ENCODE measurements around the gene BANF2.

Gene BANF2

GRCh38 chr20:17659801-17660200, 40.0 kb upstream of the BANF2 start:
- H3K4me3 Mint-ChIP-seq: no peak overlapping the region
- H3K9me3 Mint-ChIP-seq: peaks cover 0 to 14% of the 10 kb centered on the region in 2 donors
- ATAC-seq (no peak), DNase-seq (no peak)
- peaks cover 52% of the 10 kb centered on the region for H3K4me1 Mint-ChIP-seq
- H3K27me3 Mint-ChIP-seq: no peaks in the 10 kb centered on the region
- no peak overlapping the region for H3K27ac Mint-ChIP-seq

GRCh38 chr20:17660667-17661066, 39.1 kb upstream of the BANF2 start:
- H3K4me3 Mint-ChIP-seq: no peak overlapping the region
- H3K27me3 Mint-ChIP-seq: no peaks in the 10 kb centered on the region
- peaks cover 0 to 14% of the 10 kb centered on the region in 2 donors for H3K9me3 Mint-ChIP-seq
- H3K4me1 Mint-ChIP-seq: peaks cover 61% of the 10 kb centered on the region
- ATAC-seq: no peak
- H3K27ac Mint-ChIP-seq: peak overlapping the region; percentile 45 to 47
- DNase-seq: no peak

GRCh38 chr20:17661121-17661744, 38.5 kb upstream of the BANF2 start:
- no peak for ATAC-seq
- Mint-ChIP-seq H3K4me1 (peaks cover 64% of the 10 kb centered on the region), H3K9me3 (peaks cover 0 to 14% of the 10 kb centered on the region in 2 donors), H3K27me3 (no peaks in the 10 kb centered on the region), H3K4me3 (no peak overlapping the region), H3K27ac (peak overlapping the region in 1 of 2 donors; percentile 75)
- DNase-seq: no peak

- no peak for DNase-seq
- Mint-ChIP-seq H3K4me3 (peak overlapping the region in 1 of 2 donors; percentile 31), H3K4me1 (peaks cover 63% of the 10 kb centered on the region), H3K9me3 (peaks cover 0 to 14% of the 10 kb centered on the region in 2 donors), H3K27me3 (no peaks in the 10 kb centered on the region), H3K27ac (no peak overlapping the region)
- peak; percentile 35 for ATAC-seq
Observed at GRCh38 chr20:17662333-17663039, 37.3 kb upstream of the BANF2 start.

- DNase-seq (no peak), ATAC-seq (no peak)
- Mint-ChIP-seq H3K27ac (no peak overlapping the region), H3K9me3 (peaks cover 0 to 14% of the 10 kb centered on the region in 2 donors), H3K4me3 (no peak overlapping the region), H3K27me3 (no peaks in the 10 kb centered on the region), H3K4me1 (peaks cover 63% of the 10 kb centered on the region)
Observed at GRCh38 chr20:17663040-17663399, 36.7 kb upstream of the BANF2 start.

- H3K27me3 Mint-ChIP-seq: no peaks in the 10 kb centered on the region
- peaks cover 63% of the 10 kb centered on the region for H3K4me1 Mint-ChIP-seq
- ATAC-seq: no peak
- H3K9me3 Mint-ChIP-seq: peaks cover 0 to 14% of the 10 kb centered on the region in 2 donors
- no peak for DNase-seq
- no peak overlapping the region for H3K27ac Mint-ChIP-seq
- no peak overlapping the region for H3K4me3 Mint-ChIP-seq
Observed at GRCh38 chr20:17663486-17663885, 36.3 kb upstream of the BANF2 start.

GRCh38 chr20:17664025-17664633, 35.6 kb upstream of the BANF2 start:
- H3K27me3 Mint-ChIP-seq: no peaks in the 10 kb centered on the region
- H3K27ac Mint-ChIP-seq: peak overlapping the region in 1 of 2 donors; percentile 96
- peaks cover 63% of the 10 kb centered on the region for H3K4me1 Mint-ChIP-seq
- DNase-seq (peak in 1 of 2 donors; percentile 34), ATAC-seq (peak; percentile 92)
- H3K4me3 Mint-ChIP-seq: peak overlapping the region; percentile 46 to 81
- H3K9me3 Mint-ChIP-seq: peaks cover 0 to 9% of the 10 kb centered on the region in 2 donors

GRCh38 chr20:17665756-17666155, 34.0 kb upstream of the BANF2 start:
- Mint-ChIP-seq H3K27ac (no peak overlapping the region), H3K27me3 (no peaks in the 10 kb centered on the region), H3K9me3 (no peaks in the 10 kb centered on the region), H3K4me3 (peak overlapping the region; percentile 25 to 63), H3K4me1 (peaks cover 56% of the 10 kb centered on the region)
- ATAC-seq: no peak
- DNase-seq: no peak

GRCh38 chr20:17666481-17666880, 33.3 kb upstream of the BANF2 start:
- Mint-ChIP-seq H3K4me1 (peaks cover 55% of the 10 kb centered on the region), H3K27ac (no peak overlapping the region)
- no peak for DNase-seq

GRCh38 chr20:17667445-17667844, 32.3 kb upstream of the BANF2 start:
- Mint-ChIP-seq H3K4me1 (peaks cover 49% of the 10 kb centered on the region), H3K9me3 (no peaks in the 10 kb centered on the region), H3K27me3 (no peaks in the 10 kb centered on the region), H3K27ac (no peak overlapping the region), H3K4me3 (no peak overlapping the region)
- no peak for ATAC-seq
- no peak for DNase-seq

More at GRCh38 chr20:17666481-17666880, 33.3 kb upstream of the BANF2 start:
- ATAC-seq: no peak
- no peak overlapping the region for H3K4me3 Mint-ChIP-seq
- no peaks in the 10 kb centered on the region for H3K27me3 Mint-ChIP-seq
- no peaks in the 10 kb centered on the region for H3K9me3 Mint-ChIP-seq

GRCh38 chr20:17668432-17668831, 31.3 kb upstream of the BANF2 start:
- DNase-seq (no peak), ATAC-seq (no peak)
- no peak overlapping the region for H3K4me3 Mint-ChIP-seq
- no peaks in the 10 kb centered on the region for H3K9me3 Mint-ChIP-seq
- peaks cover 41% of the 10 kb centered on the region for H3K4me1 Mint-ChIP-seq
- H3K27me3 Mint-ChIP-seq: no peaks in the 10 kb centered on the region
- H3K27ac Mint-ChIP-seq: no peak overlapping the region

- no peak overlapping the region for H3K27ac Mint-ChIP-seq
- no peak overlapping the region for H3K4me3 Mint-ChIP-seq
- no peak for ATAC-seq
Observed at GRCh38 chr20:17669306-17669931, 30.3 kb upstream of the BANF2 start.

GRCh38 chr20:17671011-17671410, 28.8 kb upstream of the BANF2 start:
- no peak overlapping the region for H3K27ac Mint-ChIP-seq
- no peak for ATAC-seq
- peaks cover 22% of the 10 kb centered on the region for H3K4me1 Mint-ChIP-seq
- DNase-seq: no peak
- H3K9me3 Mint-ChIP-seq: no peaks in the 10 kb centered on the region
- no peak overlapping the region for H3K4me3 Mint-ChIP-seq
- no peaks in the 10 kb centered on the region for H3K27me3 Mint-ChIP-seq

More at GRCh38 chr20:17669306-17669931, 30.3 kb upstream of the BANF2 start:
- Mint-ChIP-seq H3K27me3 (no peaks in the 10 kb centered on the region), H3K9me3 (no peaks in the 10 kb centered on the region), H3K4me1 (peaks cover 38% of the 10 kb centered on the region)
- DNase-seq: no peak

- peak overlapping the region in 1 of 2 donors; percentile 30 for H3K27ac Mint-ChIP-seq
- no peaks in the 10 kb centered on the region for H3K9me3 Mint-ChIP-seq
- ATAC-seq: no peak
- no peaks in the 10 kb centered on the region for H3K27me3 Mint-ChIP-seq
- no peak for DNase-seq
- no peak overlapping the region for H3K4me3 Mint-ChIP-seq
- peaks cover 17% of the 10 kb centered on the region for H3K4me1 Mint-ChIP-seq
Observed at GRCh38 chr20:17671565-17671964, 28.2 kb upstream of the BANF2 start.

GRCh38 chr20:17673084-17673483, 26.7 kb upstream of the BANF2 start:
- DNase-seq (no peak), ATAC-seq (no peak)
- Mint-ChIP-seq H3K27ac (no peak overlapping the region), H3K4me3 (no peak overlapping the region), H3K4me1 (peaks cover 15% of the 10 kb centered on the region), H3K27me3 (no peaks in the 10 kb centered on the region), H3K9me3 (no peaks in the 10 kb centered on the region)
